ENCODE measurements around the gene SPTBN5.

SPTBN5 gene

DNA sequence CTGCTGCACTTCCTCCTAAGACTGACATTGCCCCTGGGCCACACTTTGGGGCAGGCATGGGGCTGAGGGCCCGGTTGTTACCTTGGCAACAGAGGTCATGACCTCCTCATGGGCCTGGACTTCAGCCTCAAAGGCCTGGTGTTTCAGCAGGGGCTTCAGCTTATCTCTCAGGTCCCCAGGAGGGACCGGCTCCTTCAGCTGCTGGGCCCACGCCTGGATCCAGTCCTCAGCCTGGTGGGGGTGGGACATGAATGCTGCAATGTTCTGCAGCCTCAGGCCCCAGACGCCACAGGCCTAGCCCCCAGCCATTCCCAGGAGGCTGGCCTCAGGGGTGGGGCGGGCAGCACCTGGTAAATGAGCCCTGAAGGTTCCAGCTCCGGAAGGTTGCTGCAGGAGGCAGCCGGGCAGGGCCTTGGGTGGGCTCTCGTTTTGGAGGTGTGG is 27.6 kb downstream of the SPTBN5 start:
- DNase-seq (ENCODE audit: low read depth in 2 of 2) = no peak

DNA sequence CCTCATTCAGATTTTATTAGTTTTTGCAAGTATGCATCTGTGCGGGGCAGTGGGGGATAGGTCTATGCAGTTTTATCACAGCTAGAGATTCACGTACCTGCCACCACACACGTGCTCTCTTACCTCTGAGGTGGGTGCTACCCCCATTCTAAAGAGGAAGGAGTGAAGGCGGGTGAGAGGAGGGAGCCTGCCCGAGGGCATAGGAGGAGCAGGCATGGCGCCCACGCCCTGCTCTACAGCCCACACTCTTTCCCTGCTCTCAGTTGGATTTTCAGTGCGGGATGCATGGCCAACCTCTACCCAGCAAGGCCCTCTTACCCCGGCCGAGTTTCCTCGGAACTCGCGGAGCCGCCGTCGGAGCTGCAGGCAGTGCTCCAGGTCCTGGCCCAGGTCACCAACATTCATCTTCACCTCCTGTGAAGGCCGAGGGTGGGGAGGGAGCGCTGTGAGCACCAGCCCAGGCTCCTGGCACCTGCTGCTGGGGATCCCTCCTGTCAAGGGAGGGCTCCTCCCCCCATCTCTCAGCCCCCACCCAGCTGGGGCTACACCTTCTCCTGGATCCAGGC is 28.3 kb downstream of the SPTBN5 start:
- no peak for DNase-seq (ENCODE audit: low read depth in 2 of 2)

DNA sequence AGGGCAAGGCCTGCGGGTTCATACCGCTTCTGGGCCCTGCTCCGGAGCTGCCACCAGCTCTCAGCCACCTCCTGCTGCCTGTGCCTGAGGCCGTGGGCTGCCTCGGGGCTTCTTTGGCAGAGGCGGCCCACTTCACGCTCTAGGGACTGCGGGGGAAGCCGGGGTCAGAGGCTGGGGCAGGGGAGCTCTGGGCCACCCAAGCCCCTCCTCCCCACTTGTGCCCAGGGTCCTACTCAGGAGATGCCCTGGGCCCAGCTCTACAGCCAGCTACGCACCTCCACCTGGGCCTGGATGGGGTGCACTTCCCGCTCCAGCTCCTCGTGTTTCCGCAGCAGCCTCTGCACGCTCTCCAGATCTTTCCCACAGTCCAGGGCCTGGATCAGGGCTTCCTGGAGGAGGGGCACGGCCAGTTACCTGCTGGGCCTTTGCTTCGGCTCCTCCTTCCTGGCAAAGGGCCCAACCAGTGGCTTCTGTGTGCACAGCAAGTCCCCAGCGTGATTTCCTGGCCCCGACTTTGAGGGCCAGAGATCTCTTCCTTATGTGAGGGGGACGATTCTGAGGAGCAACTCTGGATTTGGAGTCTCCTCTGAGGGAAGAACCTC is 31.2 kb downstream of the SPTBN5 start:
- no peak for DNase-seq (ENCODE audit: low read depth in 2 of 2)

DNA sequence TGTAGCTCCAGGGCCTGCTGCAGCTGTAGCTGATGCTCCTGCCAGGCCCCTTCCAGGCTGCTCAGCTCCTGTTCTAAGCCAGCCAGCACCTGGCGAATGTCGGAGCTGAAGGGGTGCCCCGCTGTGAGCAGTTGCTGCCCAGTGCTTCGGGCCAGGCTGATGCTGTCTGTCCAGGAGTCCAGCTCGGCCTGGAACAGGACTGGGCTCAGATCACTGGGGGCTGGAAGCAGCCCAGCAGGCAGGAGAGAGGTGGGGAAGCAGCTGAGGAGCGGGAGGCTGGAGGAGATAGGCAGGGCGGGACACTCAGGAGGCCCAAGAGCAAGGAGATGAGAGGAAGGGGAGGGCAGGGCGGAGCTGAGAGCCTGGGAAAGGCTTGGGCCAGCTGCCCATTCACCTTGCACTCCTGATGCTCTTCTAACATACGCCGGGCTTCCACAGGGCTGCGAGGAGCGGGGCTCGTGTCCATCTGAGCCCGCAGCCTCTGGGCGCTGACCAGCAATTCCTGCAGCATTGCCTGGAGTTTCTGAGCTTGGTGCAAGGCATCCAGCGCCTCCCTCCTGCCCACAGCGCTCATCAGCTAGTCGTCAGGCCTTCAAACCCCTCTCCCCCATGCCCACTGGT is 32.0 kb downstream of the SPTBN5 start:
- no peak for DNase-seq (ENCODE audit: low read depth in 2 of 2)

DNA sequence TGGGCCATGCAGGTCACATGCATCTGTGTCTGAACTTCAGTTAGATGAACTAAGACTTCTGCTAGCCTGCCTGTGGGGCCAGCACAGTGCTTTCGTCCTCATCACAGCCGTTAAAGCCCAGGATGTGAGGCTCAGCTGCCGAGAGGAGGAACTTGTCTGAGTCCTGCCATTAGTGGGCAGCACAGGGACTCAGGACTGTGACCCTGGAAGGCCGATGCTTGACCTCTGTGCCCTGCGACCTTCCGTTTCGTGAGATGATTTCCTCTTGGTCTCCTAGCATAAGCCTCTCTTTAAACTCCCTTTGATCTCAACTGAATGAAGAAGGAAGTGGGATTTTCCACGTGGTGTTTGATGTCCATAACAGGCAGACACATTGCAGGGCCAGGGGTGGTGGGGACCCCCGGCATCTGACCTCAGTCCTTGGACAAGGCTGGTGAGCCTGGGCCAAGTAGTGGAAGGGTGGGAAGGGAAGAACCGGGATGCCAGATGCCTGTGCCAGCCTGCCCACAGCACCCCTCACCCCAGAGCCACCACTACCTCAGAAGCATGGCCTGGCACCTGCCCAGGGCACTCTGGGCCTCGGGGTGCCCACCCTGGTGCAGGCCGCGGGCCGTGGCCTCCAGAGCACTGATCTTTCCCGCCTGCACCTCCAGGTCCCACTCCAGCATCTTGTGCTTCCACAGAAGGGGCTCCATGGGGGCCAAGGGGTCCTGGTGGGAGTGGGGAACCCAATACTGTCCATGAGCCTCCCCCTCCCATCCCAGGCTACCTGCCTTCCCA is 33.6 kb downstream of the SPTBN5 start:
- no peak for DNase-seq (ENCODE audit: low read depth in 2 of 2)

DNA sequence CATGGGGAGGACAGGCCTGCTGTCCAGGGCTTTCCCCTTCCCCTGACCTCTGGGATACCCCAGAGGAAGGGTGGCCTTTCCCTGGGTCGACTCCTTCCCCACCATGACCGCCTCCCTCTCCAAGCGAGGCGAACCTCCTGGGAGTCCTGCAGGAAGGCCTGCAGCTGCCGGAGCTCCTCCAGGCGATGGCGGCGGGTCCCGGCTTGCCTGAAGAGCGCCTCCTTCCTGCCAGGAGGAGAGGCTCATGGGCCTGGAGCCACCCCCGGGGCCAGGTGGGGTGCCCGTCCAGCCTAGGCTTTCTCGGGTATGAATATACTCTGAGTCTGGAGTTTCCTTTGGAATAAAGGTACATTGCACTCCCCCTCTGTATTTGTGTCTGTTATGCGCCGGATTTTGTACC is 35.1 kb downstream of the SPTBN5 start:
- no peak for DNase-seq (ENCODE audit: low read depth in 2 of 2)

DNA sequence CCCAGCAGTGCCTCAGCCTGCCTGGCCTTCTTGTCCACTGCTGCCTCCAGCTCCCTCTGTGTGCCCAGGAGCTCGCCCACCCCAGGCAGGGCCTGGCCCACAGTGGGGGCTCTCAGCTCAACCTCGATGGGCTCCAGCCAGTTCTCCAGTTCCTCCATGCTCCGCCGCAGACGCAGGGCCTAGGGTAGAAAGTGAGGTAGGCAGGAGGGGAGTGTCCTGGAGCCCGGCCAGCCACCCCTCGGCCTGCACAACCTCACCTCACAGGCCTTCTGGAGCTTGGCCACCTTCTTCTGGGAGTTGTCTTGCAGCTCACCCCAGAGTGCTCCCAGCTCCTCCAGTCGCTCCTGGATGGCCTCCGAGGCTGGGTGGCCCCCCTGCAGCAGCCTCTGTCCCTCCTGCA is 36.5 kb downstream of the SPTBN5 start:
- DNase-seq (ENCODE audit: low read depth in 2 of 2) = no peak

DNA sequence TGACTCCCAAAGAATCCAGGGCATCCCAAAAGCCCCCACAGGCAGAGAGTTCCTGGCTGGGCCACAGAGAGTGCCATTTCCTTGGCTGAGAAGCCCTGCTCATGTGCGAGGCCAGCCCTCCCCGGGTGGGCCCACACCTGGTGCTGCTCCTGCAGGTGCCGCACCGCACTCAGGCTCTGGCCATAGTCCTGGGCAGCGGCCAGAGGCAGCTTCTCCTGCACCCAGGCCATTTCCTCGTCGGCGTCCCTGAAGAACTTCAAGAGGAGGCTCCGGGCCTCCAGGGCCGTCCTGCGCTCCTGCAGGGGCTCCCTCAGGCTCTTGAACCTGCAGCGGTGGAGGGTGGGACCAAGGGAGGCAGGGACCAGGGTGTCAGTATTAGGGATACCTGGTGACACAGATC is 37.1 kb downstream of the SPTBN5 start:
- DNase-seq (ENCODE audit: low read depth in 2 of 2) = no peak

DNA sequence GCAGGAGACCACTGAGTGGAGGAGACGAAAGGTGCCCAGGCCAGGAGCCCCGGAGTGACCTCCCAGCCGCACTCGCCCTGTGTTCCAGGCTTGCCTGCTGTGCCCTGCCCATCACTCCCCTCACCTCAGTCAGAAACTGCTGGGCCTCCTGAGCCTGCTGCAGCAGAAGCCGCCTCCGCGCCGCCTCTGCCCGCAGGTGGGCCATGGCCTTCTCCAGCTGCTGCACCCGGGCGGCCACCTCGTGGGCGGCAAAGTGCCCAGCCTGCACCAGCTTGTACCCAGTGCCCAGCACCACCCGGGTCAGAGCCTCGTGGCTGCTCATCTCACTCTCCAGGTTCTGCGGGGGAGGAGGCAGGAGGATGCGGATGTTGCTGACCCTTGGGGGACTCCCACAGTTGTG is 37.6 kb downstream of the SPTBN5 start:
- no peak for DNase-seq (ENCODE audit: low read depth in 2 of 2)

DNA sequence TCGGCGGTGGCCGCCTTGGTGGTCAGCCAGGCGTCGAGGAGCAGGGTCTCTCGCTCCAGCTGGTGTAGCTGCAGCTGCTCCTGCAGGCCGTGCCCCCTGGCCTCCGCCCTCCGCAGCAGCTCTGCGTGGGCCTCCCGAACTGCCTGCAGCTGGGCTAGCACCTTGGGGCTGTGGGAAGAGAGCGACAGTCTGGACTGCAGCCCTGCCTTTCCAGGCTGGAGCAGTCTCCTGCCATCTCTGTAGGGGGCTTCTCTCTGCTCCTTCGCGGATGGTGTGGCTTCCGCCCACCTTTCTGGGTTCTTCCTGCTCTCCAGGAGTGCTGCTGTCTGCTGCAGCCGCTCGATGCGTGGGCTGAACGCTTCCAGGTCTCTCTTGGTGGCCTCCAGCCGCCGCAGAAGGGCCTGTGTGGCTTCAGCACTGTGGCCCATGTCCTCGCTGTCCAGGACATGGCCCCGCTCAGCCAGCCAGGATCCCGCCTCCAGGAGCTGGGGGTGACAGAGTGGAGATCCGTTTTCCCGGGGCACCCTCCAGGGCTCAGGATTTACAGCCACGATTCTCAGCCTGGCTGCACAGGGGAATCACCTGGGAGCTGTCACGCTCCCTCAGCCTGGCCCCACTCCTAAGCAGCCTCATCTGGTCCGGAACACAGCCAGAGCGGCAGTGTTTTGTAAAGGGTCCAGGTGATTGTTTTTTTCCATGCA is 38.4 kb downstream of the SPTBN5 start:
- DNase-seq (ENCODE audit: low read depth in 2 of 2) = no peak

DNA sequence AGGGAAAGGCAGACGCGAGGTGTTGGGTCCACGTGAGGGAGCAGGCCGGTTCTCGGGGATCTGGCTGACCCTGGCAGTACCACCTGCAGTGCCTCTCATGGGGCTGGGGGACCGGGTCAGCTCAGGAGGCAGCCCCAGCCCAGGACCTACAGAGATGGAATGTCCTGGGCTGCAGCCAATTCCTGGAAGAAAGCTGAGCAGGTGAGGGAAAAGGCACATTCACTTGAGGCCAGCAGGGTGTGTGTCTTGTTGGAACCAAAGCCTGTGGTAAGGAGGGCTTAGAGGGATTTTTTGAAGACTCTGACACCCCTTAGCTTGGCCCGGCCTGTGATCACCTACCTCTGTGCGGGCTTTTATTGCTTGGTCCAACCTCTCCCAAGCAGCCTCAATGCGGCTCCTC is 39.4 kb downstream of the SPTBN5 start:
- DNase-seq (ENCODE audit: low read depth in 2 of 2) = no peak

DNA sequence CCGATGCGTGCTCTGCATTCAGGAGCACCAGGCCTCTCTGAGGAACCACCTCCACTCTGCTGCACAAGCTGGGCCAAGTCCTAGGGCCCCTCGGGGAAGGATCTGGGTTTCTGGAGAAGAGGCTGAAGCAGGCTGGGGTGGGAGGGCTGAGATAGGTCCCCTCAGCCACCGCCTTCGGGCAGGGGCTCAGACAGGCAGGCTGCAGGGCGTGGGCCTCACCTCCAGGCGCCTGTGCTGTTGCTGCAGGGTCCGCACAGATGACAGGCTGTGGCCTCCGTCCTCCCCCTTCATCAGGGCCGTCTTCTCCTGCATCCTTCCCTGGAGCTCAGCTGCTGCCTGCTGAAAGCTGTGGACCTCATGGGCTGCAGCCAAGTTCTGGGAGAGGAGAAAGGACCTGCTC is 40.0 kb downstream of the SPTBN5 start:
- DNase-seq (ENCODE audit: low read depth in 2 of 2) = no peak

DNA sequence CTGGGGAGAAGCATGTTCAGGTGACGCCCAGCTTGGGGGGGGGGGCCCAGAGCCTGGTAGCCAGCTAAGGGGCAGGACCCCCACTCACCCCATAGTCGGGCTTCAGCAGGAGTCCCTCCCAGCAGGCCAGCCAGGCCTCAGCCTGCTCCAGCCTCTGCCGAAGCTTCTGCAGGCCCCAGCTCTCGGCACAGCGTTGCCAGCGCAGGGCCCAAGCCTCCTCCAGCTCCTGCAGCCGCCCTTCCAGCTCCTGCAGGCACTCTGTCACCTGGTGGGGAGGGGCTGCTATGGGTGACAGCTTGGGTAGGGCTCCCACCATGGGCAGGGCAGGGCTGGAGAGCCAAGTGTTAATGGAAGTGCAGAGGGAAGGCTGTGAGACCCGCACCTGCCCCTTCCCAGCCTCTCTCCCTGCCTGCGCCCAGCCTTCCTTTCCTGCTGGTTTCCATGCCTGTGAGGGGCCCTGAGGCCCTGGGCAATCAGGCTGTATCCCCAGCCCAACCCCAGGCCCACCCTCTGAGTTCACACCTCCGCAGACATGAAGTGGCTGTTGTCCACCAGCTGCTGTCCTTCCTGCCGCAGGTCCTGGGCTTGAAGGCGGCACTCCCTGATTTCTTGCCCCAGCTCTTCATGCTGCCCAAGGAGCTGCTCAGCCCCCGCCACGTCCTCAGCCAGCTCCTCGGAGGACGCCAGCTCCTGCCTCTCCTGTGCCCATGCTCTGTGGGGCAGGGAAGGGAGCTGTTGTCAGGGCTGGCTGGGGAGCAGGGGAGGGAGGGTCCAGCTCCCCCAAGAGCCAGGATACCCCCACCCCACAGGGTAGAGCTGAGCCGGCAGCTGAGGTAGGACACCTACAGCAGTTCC is 40.9 kb downstream of the SPTBN5 start:
- no peak for DNase-seq (ENCODE audit: low read depth in 2 of 2)

DNA sequence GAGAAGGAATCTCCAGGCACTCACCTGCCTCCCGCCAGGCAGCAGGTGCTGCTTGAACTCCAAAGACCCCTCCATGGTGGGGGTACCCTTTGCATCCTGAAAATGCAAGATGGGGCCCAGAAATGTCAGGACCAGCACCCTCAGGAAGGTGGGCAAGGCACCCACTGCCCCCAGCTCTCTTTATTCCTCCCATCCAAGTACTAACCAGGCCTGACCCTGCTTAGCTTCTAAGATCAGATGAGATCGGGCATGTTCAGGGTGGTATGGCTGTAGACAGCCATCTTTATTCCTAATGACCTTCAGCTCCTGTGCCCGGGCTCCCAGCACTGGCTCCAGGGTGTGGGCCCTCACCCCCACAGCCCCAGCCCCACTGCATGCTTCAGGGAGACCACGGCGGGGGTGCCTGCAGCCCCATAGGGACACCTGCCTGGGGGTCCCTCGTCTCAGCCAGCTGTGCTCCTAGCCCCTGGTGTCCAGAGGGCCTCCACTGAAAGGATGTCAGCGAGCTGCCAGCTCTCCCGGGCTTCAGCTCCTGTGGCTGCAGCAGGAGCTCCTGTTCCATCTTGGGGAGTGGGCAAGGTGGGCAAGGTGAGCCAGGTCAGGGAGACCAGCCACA is 42.0 kb downstream of the SPTBN5 start:
- no peak for DNase-seq (ENCODE audit: low read depth in 2 of 2)

DNA sequence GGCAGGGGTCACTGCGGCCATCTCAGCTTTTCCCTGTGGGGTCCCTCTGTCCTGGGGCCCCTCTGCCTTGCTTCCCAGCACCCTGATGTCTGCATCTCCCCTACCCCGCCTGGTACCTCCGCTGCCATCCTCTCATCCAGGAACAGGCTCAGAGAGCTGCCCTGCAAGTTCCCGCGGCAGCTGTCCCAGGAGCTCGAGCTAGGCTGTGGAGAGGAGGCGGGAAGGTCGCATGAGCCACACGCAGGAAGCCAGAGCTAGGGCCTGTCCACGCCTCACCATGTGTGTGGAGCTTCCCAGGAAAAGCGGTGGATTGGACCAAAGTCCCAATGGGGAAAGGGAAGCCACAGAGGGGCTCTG is 42.7 kb downstream of the SPTBN5 start:
- no peak for DNase-seq (ENCODE audit: low read depth in 2 of 2)

DNA sequence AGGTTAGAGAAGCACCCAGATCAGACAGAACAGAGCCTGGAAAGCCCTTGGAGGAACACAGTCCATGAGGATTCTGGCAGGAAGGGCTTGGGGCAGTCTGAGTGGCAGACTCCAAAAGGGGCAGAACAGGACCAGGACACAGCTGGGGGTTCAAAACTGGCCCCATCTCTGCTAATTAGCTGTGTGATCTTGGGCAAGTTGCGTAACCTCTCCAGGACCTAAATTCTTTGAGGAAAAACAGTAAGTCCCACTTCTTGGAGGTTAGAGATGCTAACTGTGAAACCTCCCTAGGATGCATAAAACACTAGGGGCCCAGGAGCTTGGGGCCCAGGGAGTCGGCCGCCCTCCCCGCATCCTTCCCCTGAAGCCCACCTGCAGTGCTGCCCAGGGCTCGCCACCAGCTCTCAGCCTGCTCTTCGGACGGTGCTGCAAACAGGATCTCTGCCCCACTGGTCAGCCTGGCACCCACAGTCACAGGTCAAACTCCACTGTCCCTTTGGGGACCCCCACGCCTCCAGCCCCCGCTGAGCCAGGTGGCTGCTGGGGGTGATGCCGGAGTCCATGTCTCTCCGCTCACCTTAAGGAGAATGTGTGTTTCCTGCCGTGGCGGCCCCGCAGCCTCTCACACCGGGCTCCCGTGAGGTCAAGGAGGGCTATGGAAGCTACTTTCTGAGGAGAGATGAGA is 43.2 kb downstream of the SPTBN5 start:
- DNase-seq (ENCODE audit: low read depth in 2 of 2) = no peak

DNA sequence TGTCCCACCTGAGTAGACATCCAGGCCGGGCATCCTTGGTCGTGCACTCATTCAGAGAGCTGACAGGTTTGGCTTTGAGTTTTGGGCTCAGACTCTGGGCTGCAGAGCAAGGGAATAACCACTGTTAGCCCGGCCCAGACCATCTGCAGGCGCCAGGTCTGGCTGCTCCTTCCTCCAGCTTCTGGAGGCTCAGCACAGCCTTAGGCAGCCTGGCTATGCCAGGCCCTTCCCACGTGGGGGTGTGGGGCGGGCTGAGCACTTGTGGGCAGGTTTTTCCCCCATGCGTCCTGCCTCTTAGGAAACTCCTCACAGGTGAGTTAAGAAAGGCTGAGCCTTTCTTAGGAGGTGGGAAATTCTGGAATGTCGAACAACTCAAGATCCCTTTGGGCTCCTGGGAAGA is 44.0 kb downstream of the SPTBN5 start:
- DNase-seq (ENCODE audit: low read depth in 2 of 2) = no peak

DNA sequence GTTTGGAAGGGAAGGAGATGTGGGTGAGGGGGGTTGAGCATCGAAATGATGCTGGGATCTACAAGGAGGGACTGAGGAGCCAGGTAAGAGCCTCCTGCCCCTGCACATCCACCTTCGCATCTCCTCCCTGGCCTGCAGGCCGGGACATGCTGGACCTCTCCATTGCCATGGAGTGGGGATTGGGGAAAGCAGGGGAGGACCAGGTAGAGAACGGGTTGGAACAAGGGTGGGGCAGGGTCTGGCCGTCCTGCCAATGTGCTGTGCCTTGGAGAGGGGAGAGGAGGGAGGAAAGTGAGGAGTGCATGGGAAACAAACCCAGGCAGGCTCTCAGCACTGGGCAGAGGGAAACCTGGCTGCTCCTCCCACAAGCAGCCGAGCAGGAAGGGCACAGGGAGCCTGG is 44.6 kb downstream of the SPTBN5 start:
- no peak for DNase-seq (ENCODE audit: low read depth in 2 of 2)

DNA sequence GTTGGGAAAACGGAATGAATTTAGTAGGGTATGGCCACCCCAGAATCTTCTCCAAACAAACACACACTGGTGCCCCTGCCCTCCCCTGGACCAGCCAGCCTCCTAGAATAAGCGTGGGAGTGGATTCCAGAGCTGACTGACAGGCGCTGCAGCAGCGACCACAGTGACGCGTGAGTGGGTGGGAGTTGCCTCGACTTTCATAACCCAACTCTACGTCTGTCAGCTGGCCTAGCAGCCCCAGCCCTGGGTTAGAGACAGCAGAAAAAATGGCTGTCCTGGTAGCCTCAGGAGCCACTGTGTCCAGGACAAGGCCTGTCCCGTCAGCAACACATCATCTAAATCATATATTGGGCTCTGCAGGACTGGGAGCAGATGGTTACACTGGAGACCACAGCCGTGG is 45.2 kb downstream of the SPTBN5 start:
- DNase-seq (ENCODE audit: low read depth in 2 of 2) = no peak

DNA sequence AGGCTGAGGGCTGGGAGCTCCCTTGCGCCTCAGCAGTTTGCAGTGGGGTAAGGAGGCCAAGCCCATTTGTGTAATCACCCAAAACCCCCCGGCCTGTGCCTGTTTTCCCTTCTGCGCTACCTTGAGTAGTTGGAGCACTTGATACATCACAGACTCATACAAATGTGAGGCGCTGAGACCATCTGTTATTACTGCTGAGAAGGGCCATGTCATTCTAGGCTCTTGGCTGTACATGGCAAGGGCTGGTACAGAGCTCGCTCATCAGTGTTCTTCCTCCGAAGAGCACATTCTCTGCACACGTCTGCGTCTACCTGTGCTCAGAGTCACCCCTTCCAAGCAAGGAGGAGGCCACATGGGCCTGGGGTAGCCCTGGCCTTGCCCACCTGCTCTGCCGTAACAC is 45.9 kb downstream of the SPTBN5 start:
- no peak for DNase-seq (ENCODE audit: low read depth in 2 of 2)
